ENCODE data around the gene MCM3AP.
"Not testable (repeated sequence)": the region's sequence is repeated elsewhere in the genome, so short reads cannot be mapped to it uniquely, and the experiment has no call there.

MCM3AP gene

GRCh38 chr21:46247699-46248421 lies 37.6 kb downstream of the MCM3AP start:
- DNase-seq (ENCODE audit: extremely low spot score, insufficient read length, low read depth) (no peak), FAIRE-seq (no peak)

GRCh38 chr21:46246345-46246744 lies 39.1 kb downstream of the MCM3AP start:
- FAIRE-seq = no peak

GRCh38 chr21:46245213-46245915 lies 40.0 kb downstream of the MCM3AP start:
- DNase-seq (ENCODE audit: extremely low spot score, insufficient read length, low read depth) (no peak), FAIRE-seq (no peak)

More at GRCh38 chr21:46246345-46246744, 39.1 kb downstream of the MCM3AP start:
- no peak for DNase-seq (ENCODE audit: extremely low spot score, insufficient read length, low read depth)

- no peak for DNase-seq (ENCODE audit: extremely low spot score, insufficient read length, low read depth)
- FAIRE-seq = no peak
Measured at GRCh38 chr21:46244602-46245001, 40.8 kb downstream of the MCM3AP start.

- FAIRE-seq = no peak
- DNase-seq (ENCODE audit: extremely low spot score, insufficient read length, low read depth) = no peak
Measured at GRCh38 chr21:46243960-46244361, 41.5 kb downstream of the MCM3AP start.

- no peak for FAIRE-seq
Measured at GRCh38 chr21:46243325-46243724, 42.1 kb downstream of the MCM3AP start.

GRCh38 chr21:46241577-46241976 lies 43.8 kb downstream of the MCM3AP start:
- FAIRE-seq = not testable (repeated sequence)

More at GRCh38 chr21:46243325-46243724, 42.1 kb downstream of the MCM3AP start:
- DNase-seq (ENCODE audit: extremely low spot score, insufficient read length, low read depth) = no peak

GRCh38 chr21:46239817-46240325 lies 45.5 kb downstream of the MCM3AP start:
- DNase-seq (ENCODE audit: extremely low spot score, insufficient read length, low read depth) = no peak
- FAIRE-seq = no peak

More at GRCh38 chr21:46241577-46241976, 43.8 kb downstream of the MCM3AP start:
- not testable (repeated sequence) for DNase-seq (ENCODE audit: extremely low spot score, insufficient read length, low read depth)

GRCh38 chr21:46237474-46237873 lies 47.9 kb downstream of the MCM3AP start:
- FAIRE-seq = no peak
- no peak for DNase-seq (ENCODE audit: extremely low spot score, insufficient read length, low read depth)

- FAIRE-seq = no peak
- no peak for DNase-seq (ENCODE audit: extremely low spot score, insufficient read length, low read depth)
Measured at GRCh38 chr21:46234436-46234950, 50.9 kb downstream of the MCM3AP start.

GRCh38 chr21:46229923-46230260 lies 55.5 kb downstream of the MCM3AP start:
- no peak for DNase-seq (ENCODE audit: extremely low spot score, insufficient read length, low read depth)
- no peak for FAIRE-seq

- peak; percentile 36 for DNase-seq (ENCODE audit: extremely low spot score, insufficient read length, low read depth)
- no peak for FAIRE-seq
Measured at GRCh38 chr21:46229133-46229922, 56.1 kb downstream of the MCM3AP start.

- DNase-seq (ENCODE audit: extremely low spot score, insufficient read length, low read depth) (peak; percentile 95), FAIRE-seq (peak; percentile 86)
Measured at GRCh38 chr21:46228345-46229051, 56.9 kb downstream of the MCM3AP start, which contains the start of gene LSS. TSS of gene LSS (minus strand) at chr21:46228774. CDS start at chr21:46228745, 29 bp downstream.

GRCh38 chr21:46227811-46228344 lies 57.5 kb downstream of the MCM3AP start:
- no peak for FAIRE-seq

GRCh38 chr21:46226920-46227599 lies 58.4 kb downstream of the MCM3AP start:
- no peak for DNase-seq (ENCODE audit: extremely low spot score, insufficient read length, low read depth)

More at GRCh38 chr21:46227811-46228344, 57.5 kb downstream of the MCM3AP start:
- DNase-seq (ENCODE audit: extremely low spot score, insufficient read length, low read depth) = no peak

GRCh38 chr21:46226146-46226545 lies 59.3 kb downstream of the MCM3AP start:
- FAIRE-seq (no peak), DNase-seq (ENCODE audit: extremely low spot score, insufficient read length, low read depth) (no peak)

More at GRCh38 chr21:46226920-46227599, 58.4 kb downstream of the MCM3AP start:
- peak; percentile 24 for FAIRE-seq

GRCh38 chr21:46223661-46224060 lies 61.8 kb downstream of the MCM3AP start:
- FAIRE-seq; DNase-seq (ENCODE audit: extremely low spot score, insufficient read length, low read depth): not testable (repeated sequence)

GRCh38 chr21:46223217-46223616 lies 62.2 kb downstream of the MCM3AP start:
- no peak for DNase-seq (ENCODE audit: extremely low spot score, insufficient read length, low read depth)
- FAIRE-seq = no peak
